Heart right ventricle (tissue), 16 donors: ENCODE measurements around the gene TMEM134. TPM values are rescaled to one million over a fixed set of nuclear protein-coding genes. Genes with fewer than 3 reads are reported as not detected.

Source experiments
- ATAC-seq, 8 donors: fragments of 200-7000 bp; cut with Tn5 transposase; one replicate each; pipeline ENCODE4 v1.9.1; 2020; ENCODE audit warnings: mild to moderate bottlenecking in 8 of 8, moderate library complexity in 8 of 8, moderate number of reproducible peaks in 1 of 8
- DNase-seq, 2 donors: peaks; one replicate each; pipeline ENCODE4 v3.0.0-alpha.2; 2020
- H3K27ac ChIP-seq, 10 donors: fragments of 200-600 bp; sonication (generic) in 2 of 10; one replicate each; pipeline versions ENCODE4 v1.5.0 to v1.8.0; 2020 to 2022; ENCODE audit warnings: mild to moderate bottlenecking in 3 of 10
- H3K27me3 ChIP-seq, 7 donors: fragments of 200-600 bp; one replicate each; pipeline ENCODE4 v1.8.0; 2021 to 2022; ENCODE audit warnings: mild to moderate bottlenecking in 2 of 7
- H3K36me3 ChIP-seq, 9 donors: fragments of 200-600 bp; sonication (generic) in 1 of 9; one replicate each; pipeline versions ENCODE4 v1.5.0 to v1.8.0; 2020 to 2022; ENCODE audit warnings: mild to moderate bottlenecking in 2 of 9
- H3K4me1 ChIP-seq, 9 donors: fragments of 200-600 bp; sonication (generic) in 1 of 9; one replicate each; pipeline versions ENCODE4 v1.5.0 to v1.8.0; 2020 to 2022; ENCODE audit warnings: mild to moderate bottlenecking in 4 of 9
- H3K4me3 ChIP-seq, 10 donors: fragments of 200-600 bp; sonication (generic) in 2 of 10; one replicate each; pipeline versions ENCODE4 v1.5.0 to v1.8.0; 2020 to 2022; ENCODE audit warnings: mild to moderate bottlenecking in 7 of 10, moderate library complexity in 2 of 10
- H3K9me3 ChIP-seq, 11 donors: fragments of 200-600 bp in 10 of 11; sonication (generic) in 2 of 11; one replicate each; pipeline versions ENCODE4 v1.5.0 to v1.8.0; 2013 to 2022; ENCODE audit warnings: mild to moderate bottlenecking in 2 of 11, control low read depth in 1 of 11, moderate library complexity in 1 of 11
- WGBS, 2 donors: extraction: QIAGEN DNeasy Blood & Tissue Kit; methylation state at CpG; one replicate each; pipeline ENCODE4 v1.1.7; 2013; ENCODE audit warnings: inconsistent platforms in 1 of 2; 5-methylcytosine and 5-hydroxymethylcytosine counted together
- intact Hi-C, 10 donors: fragments of 100-400 bp; cut with DNase I; formaldehyde crosslinking; loops; one replicate each; pipeline versions ENCODE4 v1.11.1 to v1.14.2; 2022
- polyA plus RNA-seq, 2 donors: library from polyadenylated mRNA; stranded (reverse); fragments of 200-250 nt; gene quantifications; one replicate each; pipeline ENCODE4 v1.2.3, GENCODE V29; 2013
- total RNA-seq, 10 donors: library from RNA; stranded (reverse); fragmentation: NEBNext Ultra II Directional in 3 of 10; extraction: Animal tissue kit (Norgen Biotek cat#: 25700) in 3 of 10; gene quantifications; one replicate each; pipeline versions ENCODE4 v1.2.1 to v1.2.4, GENCODE V29; 2021 to 2023
- TF ChIP-seq, protein P1 (sequence below), 9 donors: fragments of 200-600 bp; sonication (generic) in 2 of 9; IDR thresholded peaks; one replicate each; pipeline versions ENCODE4 v1.5.0 to v1.8.0; 2021 to 2022; ENCODE audit warnings: antibody characterized with exemption in 9 of 9, mild to moderate bottlenecking in 5 of 9, moderate library complexity in 1 of 9
- donor health status: Arrhythmogenic right ventricular cardiomyopathy.
- donor health status: ischemic (EF 13 %, LVEDD 7.1; RV severe dilation, severe dysfunction).
- donor health status: healthy with polysubstance abuse.
- donor health status: DM: no; HTN: yes; CAD: no.
- donor health status: DM: no; HTN: no; CAD: no.
- donor health status: ischemic (EF 25% LVEDD 6.9; RV normal size, moderate dysfunction).
- donor health status: ischemic (EF 25% LVEDD 5.7; RV mildly dilated, moderate dysfunction).
- donor health status: healthy.
- donor health status: DM: yes; HTN: yes; CAD: no.
- donor health status: Ischemic cardiomyopathy.
- donor health status: ischemic (EF 35%, LVEDD 5.7; RV mildly dilated, moderate dysfunction).
- donor health status: nonischemic (EF 11% LVEDD 7.7; RV severe dilation, severe dysfunction).
- donor health status: DM: yes; HTN: yes; CAD: no.
- donor health status: PGD.
- donor health status: ischemic (EF 29% LVEDD 5.4; RV normal size, mild dysfunction).
- donor health status: nonischemic (EF 23%, LVEDD 6.1; RV moderate dilation, normal function).

TMEM134 gene
- total and polyA plus RNA-seq, 12 donors, result 69.8 to 104 (median 81.2) TPM

DNA sequence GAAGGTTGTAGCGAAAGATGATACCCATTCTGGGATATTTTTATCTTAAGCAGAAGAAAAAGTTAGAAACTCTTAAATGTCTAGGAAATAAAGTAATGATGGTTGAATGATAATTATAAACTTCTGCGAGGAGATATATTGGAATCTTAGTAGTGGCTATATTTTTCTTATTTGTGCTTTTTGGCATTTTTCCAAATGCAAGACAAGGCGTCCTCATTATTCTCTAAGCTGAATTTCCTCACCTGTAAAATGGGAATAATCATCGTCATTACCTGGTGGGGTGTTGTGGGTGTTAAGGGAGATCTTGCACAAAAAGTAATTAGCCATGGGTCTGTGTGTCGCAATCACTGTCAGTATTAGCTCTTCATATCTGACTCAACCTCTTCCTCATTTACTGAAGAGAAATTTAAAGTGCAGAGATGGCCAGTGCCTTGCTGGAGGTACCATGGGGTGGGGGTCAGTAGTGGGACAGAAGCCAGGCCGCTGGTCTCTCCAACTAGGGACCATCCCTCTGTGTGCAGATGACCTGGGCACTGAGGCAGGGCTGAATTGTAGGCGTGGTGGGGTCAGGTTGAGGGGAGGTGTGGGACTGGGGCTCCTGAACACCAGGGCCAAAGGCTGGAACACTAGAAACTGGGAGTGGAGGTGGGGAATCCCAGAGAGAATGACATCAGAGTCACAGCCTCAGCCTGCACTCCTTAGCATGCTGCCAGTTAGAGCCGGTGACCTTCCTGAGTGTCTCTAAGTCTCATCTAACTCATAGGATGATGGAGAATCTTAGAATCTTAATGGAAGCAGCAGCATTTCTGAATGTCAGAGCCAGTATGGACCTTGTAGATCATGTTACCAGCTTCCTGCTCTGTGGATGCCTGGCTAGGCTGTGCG is 32.0 kb upstream of the TMEM134 start:
- Histone ChIP-seq H3K9me3 (no peaks in the 10 kb centered on the region), H3K27ac (no peak overlapping the region), H3K4me1 (peaks cover 9 to 35% (median 24%) of the 10 kb centered on the region in 9 donors), H3K36me3 (peaks cover 0 to 67% (median 12%) of the 10 kb centered on the region in 9 donors), H3K4me3 (no peak overlapping the region), H3K27me3 (no peaks in the 10 kb centered on the region)
- no peak for DNase-seq
- 93 to 96% methylated on average over 9 of the region's 9 CpGs for WGBS, 2 donors
- TF ChIP-seq, protein P1, sequence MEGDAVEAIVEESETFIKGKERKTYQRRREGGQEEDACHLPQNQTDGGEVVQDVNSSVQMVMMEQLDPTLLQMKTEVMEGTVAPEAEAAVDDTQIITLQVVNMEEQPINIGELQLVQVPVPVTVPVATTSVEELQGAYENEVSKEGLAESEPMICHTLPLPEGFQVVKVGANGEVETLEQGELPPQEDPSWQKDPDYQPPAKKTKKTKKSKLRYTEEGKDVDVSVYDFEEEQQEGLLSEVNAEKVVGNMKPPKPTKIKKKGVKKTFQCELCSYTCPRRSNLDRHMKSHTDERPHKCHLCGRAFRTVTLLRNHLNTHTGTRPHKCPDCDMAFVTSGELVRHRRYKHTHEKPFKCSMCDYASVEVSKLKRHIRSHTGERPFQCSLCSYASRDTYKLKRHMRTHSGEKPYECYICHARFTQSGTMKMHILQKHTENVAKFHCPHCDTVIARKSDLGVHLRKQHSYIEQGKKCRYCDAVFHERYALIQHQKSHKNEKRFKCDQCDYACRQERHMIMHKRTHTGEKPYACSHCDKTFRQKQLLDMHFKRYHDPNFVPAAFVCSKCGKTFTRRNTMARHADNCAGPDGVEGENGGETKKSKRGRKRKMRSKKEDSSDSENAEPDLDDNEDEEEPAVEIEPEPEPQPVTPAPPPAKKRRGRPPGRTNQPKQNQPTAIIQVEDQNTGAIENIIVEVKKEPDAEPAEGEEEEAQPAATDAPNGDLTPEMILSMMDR (IDR thresholded peaks at IDR 0.05), result no peak
- intact Hi-C loops, result loop anchor here in 2 of 10 donors (10.0 kb wide), 2 partner anchors 84 to 106 kb away; partner anchors contain the start of genes GSTP1 (in 1 of the 2) and RAD9A (in 1 of the 2)
- ATAC-seq, result no peak

DNA sequence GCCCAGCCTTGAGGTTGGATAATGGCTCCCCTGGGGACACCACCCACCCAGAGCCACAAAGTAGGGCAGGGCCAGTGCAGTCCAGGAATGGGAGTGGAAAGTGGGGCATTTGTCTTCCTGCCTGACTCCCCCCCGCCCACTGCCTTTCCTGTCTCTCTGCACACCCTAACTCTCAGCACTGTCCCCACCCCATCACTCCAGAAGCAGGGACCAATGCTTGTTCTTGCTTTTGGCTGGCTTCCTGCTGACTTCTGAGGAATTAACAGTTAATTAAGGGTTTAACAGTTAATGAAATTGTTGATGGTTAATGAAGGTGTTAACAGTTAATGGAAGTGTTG is 31.4 kb upstream of the TMEM134 start:
- intact Hi-C loops, result loop anchor here in 2 of 10 donors (10.0 kb wide), 2 partner anchors 84 to 106 kb away; partner anchors contain the start of genes GSTP1 (in 1 of the 2) and RAD9A (in 1 of the 2)
- DNase-seq (no peak), ATAC-seq (no peak)
- H3K9me3 ChIP-seq, result no peaks in the 10 kb centered on the region
- H3K4me3 ChIP-seq, result no peak overlapping the region
- WGBS, 2 donors, result 91 to 93% methylated on average over 1 of the region's 1 CpG
- peaks cover 6 to 29% (median 18%) of the 10 kb centered on the region in 9 donors for H3K4me1 ChIP-seq
- H3K36me3 ChIP-seq, result peaks cover 0 to 73% (median 18%) of the 10 kb centered on the region in 9 donors
- no peaks in the 10 kb centered on the region for H3K27me3 ChIP-seq
- TF ChIP-seq, protein P1 (IDR thresholded peaks at IDR 0.05), result no peak
- H3K27ac ChIP-seq, result no peak overlapping the region

DNA sequence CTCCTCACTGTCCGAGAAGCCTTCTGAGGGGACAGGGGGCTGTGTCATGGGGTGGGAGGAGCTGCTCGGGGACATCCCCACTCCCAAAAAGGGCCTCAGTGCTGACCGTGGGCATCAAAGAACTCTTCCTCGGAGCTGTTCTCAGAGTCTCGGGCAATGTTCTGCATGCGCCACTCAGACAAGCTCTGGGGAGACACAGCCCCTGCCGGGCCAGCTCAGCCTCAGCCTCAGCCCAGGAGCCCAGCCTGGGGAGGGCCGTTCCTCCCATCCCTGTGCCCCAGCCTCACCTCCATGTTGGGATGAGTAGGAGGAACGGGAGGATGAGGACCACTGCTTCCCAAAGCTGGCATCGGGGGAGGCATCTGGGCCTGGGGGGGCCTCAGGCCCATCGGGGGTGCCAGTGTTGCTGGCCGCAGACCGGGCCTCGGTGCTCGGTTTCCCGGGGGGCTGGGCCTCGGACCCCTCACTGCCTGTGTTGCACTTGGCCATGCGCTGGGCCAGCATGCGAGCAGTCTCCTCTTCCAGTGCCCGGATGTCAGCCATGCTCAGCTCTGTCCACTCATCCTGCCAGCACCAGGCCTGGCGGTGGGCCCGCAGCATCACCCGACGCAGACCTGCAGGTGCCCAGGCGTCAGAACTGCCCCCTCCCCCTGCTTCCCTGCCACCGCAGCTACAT is 30.9 kb upstream of the TMEM134 start:
- intact Hi-C loops, result loop anchor here in 2 of 10 donors (10.0 kb wide), 2 partner anchors 85 to 105 kb away; partner anchors contain the start of genes GSTP1 (in 1 of the 2) and RAD9A (in 1 of the 2)

More for the DNA sequence above, 30.9 kb upstream of the TMEM134 start:
- H3K4me1 ChIP-seq, result peaks cover 6 to 27% (median 15%) of the 10 kb centered on the region in 9 donors
- H3K4me3 ChIP-seq, result no peak overlapping the region
- TF ChIP-seq, protein P1 (IDR thresholded peaks at IDR 0.05), result no peak
- DNase-seq (no peak), ATAC-seq (no peak)
- H3K9me3 ChIP-seq, result no peaks in the 10 kb centered on the region
- 94 to 97% methylated on average over 26 of the region's 26 CpGs for WGBS, 2 donors
- no peaks in the 10 kb centered on the region for H3K27me3 ChIP-seq
- H3K27ac ChIP-seq, result no peak overlapping the region
- H3K36me3 ChIP-seq, result peaks cover 0 to 78% (median 23%) of the 10 kb centered on the region in 9 donors
